DND-41 (cell line): ENCODE data around the gene ANGEL2.

Source experiments
- ATAC-seq: fragments of 200-7000 bp; cut with Tn5 transposase; 3 replicates; pipeline ENCODE4 v1.9.1; 2021; ENCODE audit warnings: low read depth; ENCODE audit not compliant: insufficient read depth
- DNase-seq: peaks from one replicate; pipeline ENCODE4 v3.0.0-alpha.2; 2020
- H2AFZ ChIP-seq: 2 replicates; pipeline ENCODE4 v1.6.0; 2012; ENCODE audit warnings: low read depth, low read length
- H3K27ac ChIP-seq: 2 replicates; pipeline ENCODE4 v1.5.1; 2012; ENCODE audit warnings: low read length, inconsistent platforms
- H3K27me3 ChIP-seq: fragments of 200-600 bp; sonication (generic); 2 replicates; pipeline ENCODE4 v1.6.0; 2012; ENCODE audit warnings: low read length, mild to moderate bottlenecking, inconsistent platforms; ENCODE audit not compliant: insufficient read depth, poor library complexity
- H3K36me3 ChIP-seq: 2 replicates; pipeline ENCODE4 v1.5.1; 2012; ENCODE audit warnings: low read length, inconsistent platforms; ENCODE audit not compliant: insufficient read depth
- H3K4me1 ChIP-seq: 2 replicates; pipeline ENCODE4 v1.5.1; 2012; ENCODE audit warnings: mild to moderate bottlenecking, low read length; ENCODE audit not compliant: insufficient read depth
- H3K4me2 ChIP-seq: 2 replicates; pipeline ENCODE4 v1.6.0; 2012; ENCODE audit warnings: mild to moderate bottlenecking, moderate library complexity, low read length, inconsistent platforms; ENCODE audit not compliant: insufficient read depth
- H3K4me3 ChIP-seq, 2 experiments: fragments of 200-600 bp in 1 of 2; shearing (Covaris generic) in 1 of 2; 2 replicates each; pipeline ENCODE4 v1.5.1; 2012 to 2016; ENCODE audit warnings: inconsistent platforms in 2 of 2, low read length in 2 of 2, mild to moderate bottlenecking in 2 of 2, low read depth in 1 of 2, moderate library complexity in 1 of 2
- H3K79me2 ChIP-seq: 2 replicates; pipeline ENCODE4 v1.6.0; 2012; ENCODE audit warnings: low read length, inconsistent platforms; ENCODE audit not compliant: insufficient read depth
- H3K9ac ChIP-seq: 2 replicates; pipeline ENCODE4 v1.6.0; 2012; ENCODE audit warnings: low read depth, mild to moderate bottlenecking, inconsistent platforms, low read length, moderate library complexity
- H3K9me3 ChIP-seq: 2 replicates; pipeline ENCODE4 v1.5.1; 2012; ENCODE audit warnings: low read length, moderate library complexity, mild to moderate bottlenecking, inconsistent platforms; ENCODE audit not compliant: insufficient read depth, severe bottlenecking
- H4K20me1 ChIP-seq: 2 replicates; pipeline ENCODE4 v1.6.0; 2012; ENCODE audit warnings: low read length; ENCODE audit not compliant: insufficient read depth
- CTCF ChIP-seq: IDR thresholded peaks from 2 replicates; pipeline ENCODE4 v1.5.1; 2012; ENCODE audit warnings: borderline replicate concordance, low read length, moderate library complexity, mild to moderate bottlenecking; ENCODE audit not compliant: poor library complexity, severe bottlenecking; ENCODE audit errors: extremely low read depth
- EZH2 ChIP-seq: IDR thresholded peaks from 3 replicates; pipeline ENCODE4 v1.6.1; 2012; ENCODE audit warnings: borderline replicate concordance, low read depth, mild to moderate bottlenecking, moderate library complexity, low read length, inconsistent platforms; ENCODE audit not compliant: severe bottlenecking

The ANGEL2 gene

GRCh38 chr1:213057264-213058059 lies 41.8 kb upstream of the ANGEL2 start:
- Histone ChIP-seq H3K4me1 (peaks cover 12% of the 10 kb centered on the region), H2AFZ (no peak overlapping the region), H3K36me3 (no peaks in the 10 kb centered on the region), H3K27ac (no peak overlapping the region), H3K4me2 (no peak overlapping the region), H3K27me3 (no peaks in the 10 kb centered on the region), H3K9me3 (no peaks in the 10 kb centered on the region), H3K79me2 (peaks cover 23% of the 10 kb centered on the region), H3K4me3 (no peak overlapping the region), H3K9ac (no peak overlapping the region), H4K20me1 (peaks cover 2% of the 10 kb centered on the region; the same call in 1 of the 2 replicates)
- no peak for ATAC-seq
- no peak for DNase-seq
- TF ChIP-seq CTCF (no peak), EZH2 (no peak)

- Histone ChIP-seq H3K79me2 (peaks cover 29% of the 10 kb centered on the region), H3K36me3 (no peaks in the 10 kb centered on the region), H3K4me2 (no peak overlapping the region), H2AFZ (no peak overlapping the region), H4K20me1 (peaks cover 2% of the 10 kb centered on the region; the same call in 1 of the 2 replicates), H3K4me3 (no peak overlapping the region), H3K4me1 (peaks cover 25% of the 10 kb centered on the region), H3K9me3 (no peaks in the 10 kb centered on the region), H3K27ac (no peak overlapping the region), H3K27me3 (no peaks in the 10 kb centered on the region), H3K9ac (no peak overlapping the region)
- DNase-seq (no peak), ATAC-seq (no peak)
- TF ChIP-seq CTCF (no peak), EZH2 (no peak)
Measured at GRCh38 chr1:213055767-213056166, 40.1 kb upstream of the ANGEL2 start.

GRCh38 chr1:213054733-213055591 lies 39.3 kb upstream of the ANGEL2 start:
- TF ChIP-seq EZH2 (no peak), CTCF (no peak)
- Histone ChIP-seq H3K9ac (no peak overlapping the region), H3K36me3 (no peaks in the 10 kb centered on the region), H3K4me1 (peaks cover 31% of the 10 kb centered on the region), H3K4me3 (no peak overlapping the region), H3K4me2 (no peak overlapping the region), H3K27ac (no peak overlapping the region), H4K20me1 (peaks cover 2% of the 10 kb centered on the region; the same call in 1 of the 2 replicates), H2AFZ (no peak overlapping the region), H3K27me3 (no peaks in the 10 kb centered on the region), H3K9me3 (peaks cover 7% of the 10 kb centered on the region), H3K79me2 (peaks cover 29% of the 10 kb centered on the region)
- DNase-seq (no peak), ATAC-seq (no peak)
